Stimulated activated CD8-positive, alpha-beta memory T cell treated with anti-CD3 and anti-CD28 coated beads, Interleukin-12 subunit alpha, Interleukin-12 subunit beta, amount 100 ng/mL, for 1 hour (primary cell): ENCODE measurements around the gene KCNIP4.

ENCODE experiments used
- DNase-seq: peaks from one replicate; pipeline ENCODE4 v3.0.0-alpha.2; 2020; ENCODE audit warnings: low read depth

Gene KCNIP4

DNA sequence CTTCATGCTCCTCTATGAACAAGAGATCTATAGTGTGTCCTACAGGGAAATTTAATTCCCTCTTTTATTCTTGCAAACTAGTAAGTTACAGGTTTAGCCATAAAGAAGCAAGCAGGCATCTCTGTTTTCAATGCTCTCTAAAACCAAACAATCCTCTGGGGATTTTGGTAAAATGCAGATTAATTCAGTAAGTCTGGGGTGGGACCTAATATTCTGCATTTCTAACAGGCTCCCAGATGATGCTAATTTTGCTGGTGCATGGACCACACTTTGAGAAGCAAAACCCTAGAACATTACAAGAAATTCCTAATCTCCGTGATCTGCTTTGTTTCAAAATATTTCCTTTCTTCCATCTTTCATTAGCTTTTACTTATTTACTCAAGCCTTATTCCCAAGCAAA is 903.5 kb downstream of the KCNIP4 start:
- no peak for DNase-seq

DNA sequence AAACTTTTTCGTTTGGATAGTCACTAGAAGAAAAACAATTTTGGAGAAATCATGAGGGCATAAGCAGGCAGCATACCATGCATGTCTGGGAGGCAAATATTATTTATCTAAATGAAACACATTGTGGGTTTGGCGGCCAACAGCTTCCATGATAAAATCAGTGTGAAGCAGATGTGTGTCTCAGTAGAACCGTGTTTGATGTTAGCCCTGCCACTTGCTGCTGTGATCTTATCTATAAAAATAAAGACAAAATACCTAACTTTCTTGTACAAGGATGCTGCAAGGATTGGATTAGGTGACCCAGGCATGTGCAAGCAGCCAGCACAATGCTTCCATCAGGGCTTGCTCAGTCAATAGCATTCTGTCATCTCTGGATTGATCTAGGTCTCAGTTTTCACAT is 906.9 kb downstream of the KCNIP4 start:
- peak; percentile 4 for DNase-seq

DNA sequence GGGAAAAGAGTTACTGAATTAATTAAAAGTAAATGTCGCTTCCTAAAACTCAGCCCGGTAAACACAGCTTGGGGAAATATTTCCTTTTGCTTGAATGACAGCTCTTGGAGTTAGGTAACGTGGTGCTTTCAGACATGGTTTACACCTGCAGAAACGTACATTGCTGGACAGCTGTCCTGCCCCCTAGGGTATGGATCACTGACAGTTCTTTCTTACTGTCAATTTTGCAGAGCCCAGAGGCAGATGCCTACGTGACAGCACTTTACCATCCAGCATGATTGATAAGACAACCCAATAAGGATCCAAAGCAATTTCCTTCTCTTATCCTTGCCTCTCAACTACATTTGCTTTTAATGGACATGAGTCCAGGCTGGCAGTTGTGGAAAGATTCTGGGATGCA is 913.8 kb downstream of the KCNIP4 start:
- DNase-seq: no peak

DNA sequence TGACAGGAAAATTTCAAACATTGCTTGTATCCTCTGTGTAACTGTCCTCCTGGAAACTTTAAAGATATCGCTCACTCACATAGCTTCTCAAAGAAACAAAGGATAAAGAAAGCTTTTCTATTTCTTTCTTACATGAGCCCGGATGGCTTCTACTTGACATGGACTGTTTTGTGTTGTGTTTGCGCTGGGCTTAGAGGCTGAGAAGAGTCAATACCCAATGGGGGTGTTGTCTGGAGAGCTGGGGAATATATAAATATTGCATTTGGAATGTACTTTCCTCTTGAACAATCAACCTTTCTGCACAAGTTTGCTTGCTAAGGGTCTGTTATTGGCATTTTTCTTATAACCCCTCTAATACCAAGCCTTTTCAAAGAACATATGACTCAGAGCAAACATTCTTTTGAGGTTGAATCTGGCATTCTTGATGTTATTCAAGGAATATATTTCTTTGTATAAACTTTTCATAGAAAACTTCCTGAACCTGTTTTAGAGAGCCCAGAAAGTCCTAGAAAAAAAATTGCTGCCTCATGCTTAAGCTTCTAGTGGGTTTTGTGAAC is 916.4 kb downstream of the KCNIP4 start:
- DNase-seq: no peak

DNA sequence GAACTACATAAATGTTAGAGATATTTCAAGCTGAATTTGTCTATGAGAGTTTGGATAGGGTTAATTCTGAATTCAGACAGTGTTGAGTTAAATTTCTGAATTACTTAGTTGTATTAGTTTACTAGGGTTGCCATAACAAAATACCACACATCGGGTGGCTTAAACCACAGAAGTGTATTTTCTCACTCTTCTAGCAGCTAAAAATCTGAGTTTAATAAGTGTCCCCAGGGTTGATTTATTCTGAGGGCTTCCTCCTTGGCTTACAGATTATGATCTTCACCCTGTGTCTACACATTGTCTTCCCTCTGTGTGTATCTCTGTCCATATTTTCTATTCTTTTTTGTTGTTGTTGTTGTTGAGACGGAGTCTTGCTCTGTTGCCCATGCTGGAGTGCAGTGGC is 929.8 kb downstream of the KCNIP4 start:
- no peak for DNase-seq

DNA sequence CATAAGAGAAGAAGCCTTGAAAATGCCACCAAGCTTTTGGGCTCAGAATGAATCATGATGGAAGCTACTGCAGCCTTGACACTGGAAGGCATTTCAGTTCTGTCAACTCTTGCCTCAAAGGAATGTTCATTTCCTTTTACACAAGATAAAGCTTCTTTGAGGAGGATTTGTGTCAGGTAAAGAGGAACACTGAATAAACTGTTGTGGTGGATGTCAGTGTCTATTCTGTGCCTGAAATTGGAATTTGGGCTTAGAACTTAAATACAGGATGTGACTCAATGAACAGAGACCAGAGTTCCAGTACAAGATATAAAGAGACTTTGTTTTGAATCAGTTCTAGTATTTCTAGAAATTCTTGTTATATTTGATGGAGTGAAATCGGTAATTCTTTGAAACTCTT is 935.1 kb downstream of the KCNIP4 start:
- no peak for DNase-seq

- no peak for DNase-seq
Observed at GRCh38 chr4:21012851-21013331, 935.7 kb downstream of the KCNIP4 start.

GRCh38 chr4:21011106-21011505 is 937.5 kb downstream of the KCNIP4 start:
- no peak for DNase-seq

DNA sequence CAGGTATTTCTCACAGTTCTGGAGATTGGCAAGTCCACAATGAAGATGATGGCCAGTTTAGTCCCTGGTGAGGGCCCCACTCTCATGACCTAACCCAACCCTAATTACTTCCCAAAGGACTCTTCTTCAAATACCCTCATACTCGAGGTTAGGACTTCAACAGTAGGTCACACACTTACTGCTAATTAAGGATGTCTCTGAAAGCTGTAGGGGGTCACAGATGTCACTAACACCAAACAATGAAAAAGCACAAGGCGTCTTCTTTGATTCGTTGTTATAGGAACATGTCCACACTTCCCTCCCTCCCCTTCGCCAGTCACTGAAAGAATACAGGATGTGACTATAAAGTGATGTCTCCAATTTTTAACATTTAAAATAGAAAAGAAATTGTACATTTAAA is 938.6 kb downstream of the KCNIP4 start:
- DNase-seq: no peak

GRCh38 chr4:21005647-21006046 is 942.9 kb downstream of the KCNIP4 start:
- no peak for DNase-seq

GRCh38 chr4:21002976-21003375 is 945.6 kb downstream of the KCNIP4 start:
- DNase-seq: no peak

DNA sequence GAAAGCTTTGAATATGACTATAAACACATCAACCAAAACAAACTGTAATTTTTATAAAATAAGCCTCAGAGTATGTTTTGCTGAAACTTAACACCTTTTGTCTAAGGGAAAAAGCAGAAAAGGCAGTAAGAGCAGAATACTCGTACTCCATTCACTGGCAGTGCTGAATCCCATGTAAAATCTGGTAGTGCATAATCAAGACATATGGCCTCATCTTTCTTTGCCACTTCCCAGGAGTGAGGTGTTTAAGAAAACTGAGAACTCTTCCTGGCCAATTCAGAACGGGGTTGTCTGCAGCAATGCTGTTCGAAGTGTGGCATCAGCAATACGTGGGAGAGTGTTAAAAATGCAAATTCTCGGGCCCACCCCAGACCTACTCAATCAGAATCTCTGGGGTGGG is 946.3 kb downstream of the KCNIP4 start:
- DNase-seq: no peak

DNA sequence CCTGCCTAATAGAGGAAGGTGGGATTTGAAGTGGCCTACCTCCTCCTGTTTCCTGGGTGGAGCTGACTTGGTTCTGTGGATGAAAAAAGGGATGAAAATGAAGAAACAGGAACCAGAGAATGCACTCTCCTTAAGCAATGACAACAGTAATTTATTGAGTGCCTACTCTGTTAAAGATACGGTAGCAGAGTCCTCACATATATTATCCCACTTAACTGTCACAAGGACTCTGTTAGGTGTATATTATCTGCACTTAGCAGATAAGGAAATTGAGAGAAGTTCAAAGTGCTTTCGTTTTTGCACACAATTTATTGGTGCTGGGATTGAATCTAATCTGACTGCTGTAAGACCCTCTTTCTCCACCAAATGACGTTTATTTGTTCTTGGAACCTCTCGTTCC is 947.1 kb downstream of the KCNIP4 start:
- DNase-seq: no peak

DNA sequence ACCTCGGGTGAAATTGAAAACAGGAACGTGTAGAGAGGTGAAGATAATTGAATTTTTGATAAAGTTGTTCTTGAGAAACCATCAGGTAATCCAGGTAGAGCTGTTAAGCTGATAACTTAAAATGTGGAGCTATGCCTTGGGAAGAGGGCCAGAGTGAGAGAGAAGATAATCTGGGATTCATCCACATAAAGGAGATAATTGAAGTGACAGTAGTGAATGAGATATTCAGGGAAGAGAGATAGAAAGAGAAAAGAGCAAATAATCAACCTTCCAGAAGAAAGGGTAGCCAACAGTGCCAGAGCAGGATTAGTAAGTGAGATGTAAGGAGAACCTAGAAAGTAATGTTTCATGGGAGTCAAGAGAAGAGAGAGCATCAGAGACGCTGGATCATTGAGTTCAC is 950.7 kb downstream of the KCNIP4 start:
- no peak for DNase-seq

GRCh38 chr4:20995610-20996009 is 953.0 kb downstream of the KCNIP4 start:
- DNase-seq: no peak

DNA sequence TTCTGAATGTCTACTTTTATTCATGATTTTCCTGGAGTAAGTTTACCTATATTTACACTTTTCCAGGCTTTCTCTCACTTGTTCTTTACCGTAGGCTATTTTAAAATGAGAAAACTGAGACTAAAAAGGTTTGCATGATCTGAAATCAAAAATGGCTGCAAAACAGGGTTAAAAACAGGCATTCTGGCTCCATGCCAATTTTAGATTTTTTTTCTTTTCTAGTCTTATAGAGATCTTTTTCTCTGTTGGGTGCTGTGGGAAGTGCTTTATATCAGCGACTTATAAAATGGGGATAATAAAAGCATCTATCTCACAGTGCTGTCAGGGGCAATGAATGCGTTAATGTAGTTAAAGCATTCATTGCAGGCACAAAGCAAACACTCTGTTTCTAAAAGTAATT is 953.6 kb downstream of the KCNIP4 start:
- no peak for DNase-seq

GRCh38 chr4:20992002-20992401 is 956.6 kb downstream of the KCNIP4 start:
- DNase-seq: no peak

GRCh38 chr4:20987191-20987590 is 961.4 kb downstream of the KCNIP4 start:
- DNase-seq: no peak

GRCh38 chr4:20984576-20984836 is 964.1 kb downstream of the KCNIP4 start:
- no peak for DNase-seq

DNA sequence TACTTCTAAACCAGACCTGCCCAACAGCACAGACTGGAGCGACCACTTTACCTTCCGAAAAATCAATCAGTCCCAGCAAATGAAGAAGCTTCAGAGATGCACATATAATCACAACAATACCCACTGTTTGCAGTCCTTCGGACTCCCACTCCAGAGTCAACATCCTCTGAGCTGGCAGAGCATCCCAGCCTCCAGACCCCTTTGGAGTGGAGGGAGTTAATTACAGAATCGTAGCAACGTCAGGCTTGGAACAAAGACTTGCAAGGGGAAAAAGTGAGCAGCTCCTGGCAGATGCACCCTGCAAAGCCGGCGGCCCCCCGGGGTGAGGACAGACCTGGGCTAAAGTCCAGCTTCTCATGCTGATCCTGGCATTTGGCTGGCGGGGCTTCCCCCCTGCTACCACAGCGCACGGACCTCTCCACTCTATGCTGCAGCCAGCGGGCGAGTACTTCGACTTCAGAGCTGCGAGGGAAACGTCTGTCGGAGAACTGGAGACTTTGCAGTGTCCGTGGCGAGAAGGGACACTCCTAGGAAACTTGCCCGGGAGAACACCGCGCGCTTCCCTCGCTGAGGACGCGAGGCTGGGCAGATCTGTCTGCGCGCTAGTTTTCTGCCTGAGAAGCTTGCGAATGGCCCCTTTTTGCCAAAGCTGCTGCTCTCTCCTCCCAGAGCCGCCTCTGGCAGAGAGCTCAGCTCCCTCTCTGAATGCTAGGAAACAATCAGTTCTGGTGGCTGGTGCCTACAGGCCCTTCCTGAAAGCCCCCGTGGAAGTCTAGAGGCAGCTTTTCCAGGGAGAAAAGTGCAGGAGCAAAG is 964.6 kb downstream of the KCNIP4 start:
- DNase-seq: no peak

GRCh38 chr4:20982544-20982943 is 966.0 kb downstream of the KCNIP4 start:
- DNase-seq: no peak

- DNase-seq: no peak
Observed at GRCh38 chr4:20960291-20960690, 988.3 kb downstream of the KCNIP4 start.

DNA sequence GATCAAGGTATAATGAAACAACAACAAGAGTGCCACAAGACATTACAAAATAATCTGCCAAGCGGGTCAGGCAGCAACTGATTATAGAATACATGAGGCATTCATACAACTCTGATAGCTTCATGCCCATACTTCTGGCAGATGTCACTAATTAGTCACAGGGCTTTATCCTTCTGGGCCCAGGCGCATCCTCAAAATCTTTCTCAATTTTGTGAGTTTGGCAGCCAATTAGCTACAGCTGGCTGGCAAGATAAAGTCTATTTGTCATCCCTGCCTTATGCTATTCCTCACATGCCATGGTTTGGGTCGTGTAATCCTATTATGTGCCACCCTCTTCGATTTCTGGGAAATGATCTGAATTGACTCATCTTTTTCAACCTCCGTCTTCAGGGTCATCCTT is 994.0 kb downstream of the KCNIP4 start:
- DNase-seq: no peak

DNA sequence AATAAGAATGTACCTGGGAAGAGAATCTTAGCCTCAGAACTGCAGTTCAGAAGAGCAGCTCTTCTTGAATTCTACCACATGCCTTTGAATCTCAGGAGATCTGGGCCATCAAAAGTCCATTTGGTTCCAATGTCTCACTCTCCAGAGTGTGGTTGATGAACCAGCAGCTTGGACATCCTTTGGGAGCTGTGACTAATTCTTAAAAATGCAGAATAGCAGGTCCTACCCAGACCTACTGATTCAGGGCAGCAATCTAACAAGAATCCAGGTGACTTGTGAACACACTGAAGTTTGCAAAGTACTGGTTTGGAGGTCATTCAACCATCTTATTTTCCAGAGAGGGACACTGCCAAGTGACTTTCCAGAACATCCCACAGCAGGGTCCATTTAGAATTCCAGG is 1003.6 kb downstream of the KCNIP4 start:
- DNase-seq: no peak
